ENCODE data around the gene KRT5. TPM values are rescaled to one million over a fixed set of nuclear protein-coding genes. Genes with fewer than 3 reads are reported as not detected.

KRT5 gene
- total and polyA plus RNA-seq, 10 of the 15 experiments (the other 5 are each of a cell fraction or from before 2014, with no cell fraction given): 1.6 TPM; not detected in 9

GRCh38 chr12:52517005-52517835, 3.0 kb downstream of the KRT5 start (continued):
- no peak for TF ChIP-seq NKRF (conservative IDR thresholded peaks at IDR 0.05)
- TF ChIP-seq STAT1 (conservative IDR thresholded peaks at IDR 0.05): no peak
- no peak for TF ChIP-seq RELA (IDR thresholded peaks at IDR 0.05; ENCODE audit: borderline replicate concordance, partially characterized antibody)
- no peak for TF ChIP-seq ATF7 (IDR thresholded peaks at IDR 0.05; ENCODE audit: low read depth)
- TF ChIP-seq YBX1 (IDR thresholded peaks at IDR 0.05): no peak
- TF ChIP-seq ZNF24 (IDR thresholded peaks at IDR 0.05): no peak

- FAIRE-seq: no peak
- intact Hi-C loops (cut with micrococcal nuclease; ENCODE audit: unreplicated experiment): no loop called here
- TF ChIP-seq CEBPZ (IDR thresholded peaks at IDR 0.05; ENCODE audit: low read depth, low read length): no peak
- no peak for TF ChIP-seq PAX8 (IDR thresholded peaks at IDR 0.05)
- TF ChIP-seq TBL1XR1 (IDR thresholded peaks at IDR 0.05; ENCODE audit: low read depth, low read length): no peak
- no peak for TF ChIP-seq EGR1 (IDR thresholded peaks at IDR 0.05; ENCODE audit: borderline replicate concordance in 1 of 2, low read depth in 2 of 2, low read length in 2 of 2)
- TF ChIP-seq ELK1 (IDR thresholded peaks at IDR 0.05; ENCODE audit: low read depth, low read length): no peak
- no peak for TF ChIP-seq KDM1A (IDR thresholded peaks at IDR 0.05; ENCODE audit: borderline replicate concordance)
- no peak for TF ChIP-seq PML (IDR thresholded peaks at IDR 0.05; ENCODE audit: low read length)
Measured at GRCh38 chr12:52515927-52516831, 4.0 kb downstream of the KRT5 start.

More at GRCh38 chr12:52515927-52516831, 4.0 kb downstream of the KRT5 start:
- WGBS (ENCODE audit: insufficient coverage, insufficient replicate concordance, low lambda C conversion rate, missing lambda C conversion rate): 31% methylated on average over 15 of the region's 15 CpGs
- H3K79me2 ChIP-seq (ENCODE audit: control insufficient read depth, insufficient read depth, low read length): no peaks in the 10 kb centered on the region
- H3K4me3 ChIP-seq: no peak overlapping the region
- no peaks in the 10 kb centered on the region for H3K36me3 ChIP-seq (ENCODE audit: control insufficient read depth in 2 of 2, insufficient read depth in 2 of 2, low read length in 1 of 2)
- H4K20me1 ChIP-seq (ENCODE audit: control insufficient read depth, insufficient read depth): no peaks in the 10 kb centered on the region
- no peaks in the 10 kb centered on the region for H3K4me1 ChIP-seq (ENCODE audit: control insufficient read depth, insufficient read depth, low read length)
- no peak for ATAC-seq
- H3K4me2 ChIP-seq (ENCODE audit: control insufficient read depth, insufficient read depth): no peak overlapping the region
- H3K9ac ChIP-seq (ENCODE audit: control insufficient read depth, insufficient read depth, low read length): no peak overlapping the region
- no peak overlapping the region for H2AFZ ChIP-seq (ENCODE audit: control insufficient read depth, low read depth, low read length)
- no peaks in the 10 kb centered on the region; the same call in 2 of the 3 replicates for H3K9me3 ChIP-seq (replicated peaks; ENCODE audit: control insufficient read depth, insufficient read depth, low read length)
- ChIA-PET SMC1A (ENCODE audit: uncharacterized antibody, unreplicated experiment) (interaction anchor here (0.6 to 1.4 kb wide), 3 partner anchors 9 to 14 kb away, joined by 3 to 4 read pairs (median 3); no protein-coding TSS in a partner anchor), RAD21 (ENCODE audit: unreplicated experiment) (no interaction called here), CTCF (interaction anchor here (0.6 to 1.5 kb wide), 2 partner anchors 9 to 1331 kb away, joined by 3 to 5 read pairs; no protein-coding TSS in a partner anchor), POLR2A (no interaction called here)
- no peaks in the 10 kb centered on the region for H3K27me3 ChIP-seq (replicated peaks in 1 of 2; ENCODE audit: control insufficient read depth in 2 of 2, insufficient read depth in 2 of 2, low read length in 1 of 2)
- in situ Hi-C loops (cut with MboI): no loop called here
- no peak overlapping the region for H3K27ac ChIP-seq (ENCODE audit: control insufficient read depth, insufficient read depth)
- DNase-seq (ENCODE audit: low read depth, low spot score): no peak
- no TSS peak for BruUV-seq (replicated peaks)

All from GM12878 (cell line).